Transverse colon (tissue), 4 donors: ENCODE results near the gene PCBP3. TPM values are rescaled to one million over a fixed set of nuclear protein-coding genes. Genes with fewer than 3 reads are reported as not detected.

Experiments
- DNase-seq: peaks from one replicate; pipeline ENCODE4 v3.0.0-alpha.2; 2019
- H3K27ac ChIP-seq, 4 donors: fragments of 200-600 bp; sonication (generic); 2 replicates each; pipeline ENCODE4 v1.5.1; 2016 to 2018; ENCODE audit warnings: inconsistent platforms in 4 of 4
- H3K27me3 ChIP-seq: fragments of 200-600 bp; sonication (generic); 2 replicates; pipeline ENCODE4 v1.5.1; 2017; ENCODE audit warnings: inconsistent platforms
- H3K36me3 ChIP-seq, 4 donors: fragments of 200-600 bp; sonication (generic); 2 replicates each; pipeline ENCODE4 v1.5.1; 2017 to 2019; ENCODE audit warnings: inconsistent platforms in 4 of 4
- H3K4me1 ChIP-seq, 4 donors: fragments of 200-600 bp; sonication (generic); 2 replicates each; pipeline ENCODE4 v1.5.1; 2017 to 2020; ENCODE audit warnings: inconsistent platforms in 4 of 4
- H3K4me3 ChIP-seq, 4 donors: fragments of 200-600 bp; sonication (generic); 1 replicate in 1 of 4; 2 replicates in 3 of 4; pipeline versions ENCODE4 v1.5.1 to v1.6.1; 2017 to 2019; ENCODE audit warnings: inconsistent platforms in 4 of 4
- H3K9me3 ChIP-seq, 2 donors: fragments of 200-600 bp; sonication (generic); 2 replicates each; pipeline ENCODE4 v1.5.1; 2017 to 2019; ENCODE audit warnings: inconsistent platforms in 2 of 2
- EP300 ChIP-seq: sonication (generic); formaldehyde crosslinking; IDR thresholded peaks from one replicate; pipeline ENCODE4 v1.6.1; 2017; ENCODE audit warnings: antibody characterized with exemption, low read depth
- POLR2A ChIP-seq: fragments of 450-650 bp; IDR thresholded peaks from one replicate; pipeline ENCODE4 v1.6.1; 2016; ENCODE audit warnings: antibody characterized with exemption, mild to moderate bottlenecking, moderate library complexity
- POLR2AphosphoS5 ChIP-seq, 3 donors: sonication (generic); formaldehyde crosslinking; IDR thresholded peaks; one replicate each; pipeline ENCODE4 v1.6.1; 2016; ENCODE audit warnings: antibody characterized with exemption in 3 of 3
- WGBS, 2 donors: methylation state at CpG; one replicate each; pipeline ENCODE4 v1.1.5; 2018; ENCODE audit warnings: low coverage in 1 of 2; 5-methylcytosine and 5-hydroxymethylcytosine counted together
- in situ Hi-C, 4 donors: fragments of 200-750 bp; cut with MboI; loops; one replicate each; pipeline versions ENCODE4 v1.15.0 to v1.15.1; 2017; ENCODE audit warnings: low sequenced_read_pairs in 3 of 4, low pct_ligation_motif_present in 1 of 4, low pct_unique_long_range_greater_than_20kb in 1 of 4
- intact Hi-C: fragments of 100-400 bp; cut with DNase I; formaldehyde crosslinking; loops from one replicate; pipeline ENCODE4 v1.15.1; 2023; ENCODE audit warnings: low total_unique reads
- total RNA-seq, 4 donors: library from RNA; depleted of rRNA; stranded (reverse); fragments of >200 nt; gene quantifications; one replicate each; pipeline ENCODE4 v1.1.0, GENCODE V29; 2016
- TF ChIP-seq, protein P1 (sequence below), 5 experiments: fragments of 200-600 bp in 3 of 5; fragments of 450-650 bp in 2 of 5; sonication (generic) in 3 of 5; IDR thresholded peaks; 1 replicate in 2 of 5; 2 replicates in 3 of 5; pipeline ENCODE4 v1.5.1; 2016 to 2017; ENCODE audit warnings: antibody characterized with exemption in 5 of 5, inconsistent platforms in 3 of 5, mild to moderate bottlenecking in 2 of 5, moderate library complexity in 1 of 5

The PCBP3 gene
- total RNA-seq, 4 donors from 2014 or later = 0.80 to 7.8 (median 5.3) TPM

DNA sequence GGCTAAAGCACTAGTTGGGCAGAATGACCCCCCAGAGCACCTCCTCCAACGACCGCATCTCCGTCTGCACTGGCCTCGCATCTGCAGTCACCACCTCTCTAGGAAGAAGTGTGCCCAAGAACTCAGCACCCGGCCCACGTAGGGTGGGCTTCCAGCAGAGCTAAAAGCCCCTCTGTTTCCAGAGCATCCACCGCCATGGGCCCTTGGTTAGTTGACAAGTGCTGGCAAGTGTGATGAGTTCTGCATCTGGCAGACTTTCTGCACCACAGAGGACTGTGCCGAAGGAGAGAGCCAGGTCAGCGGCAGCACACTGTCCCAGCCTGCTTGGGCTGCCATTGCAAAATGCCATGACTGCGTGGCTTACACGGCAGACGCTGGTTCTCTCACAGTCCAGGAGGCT is 261.7 kb downstream of the PCBP3 start:
- TF ChIP-seq POLR2A (no peak), POLR2AphosphoS5 (IDR thresholded peaks at IDR 0.05) (no peak), EP300 (no peak)
- TF ChIP-seq, protein P1, sequence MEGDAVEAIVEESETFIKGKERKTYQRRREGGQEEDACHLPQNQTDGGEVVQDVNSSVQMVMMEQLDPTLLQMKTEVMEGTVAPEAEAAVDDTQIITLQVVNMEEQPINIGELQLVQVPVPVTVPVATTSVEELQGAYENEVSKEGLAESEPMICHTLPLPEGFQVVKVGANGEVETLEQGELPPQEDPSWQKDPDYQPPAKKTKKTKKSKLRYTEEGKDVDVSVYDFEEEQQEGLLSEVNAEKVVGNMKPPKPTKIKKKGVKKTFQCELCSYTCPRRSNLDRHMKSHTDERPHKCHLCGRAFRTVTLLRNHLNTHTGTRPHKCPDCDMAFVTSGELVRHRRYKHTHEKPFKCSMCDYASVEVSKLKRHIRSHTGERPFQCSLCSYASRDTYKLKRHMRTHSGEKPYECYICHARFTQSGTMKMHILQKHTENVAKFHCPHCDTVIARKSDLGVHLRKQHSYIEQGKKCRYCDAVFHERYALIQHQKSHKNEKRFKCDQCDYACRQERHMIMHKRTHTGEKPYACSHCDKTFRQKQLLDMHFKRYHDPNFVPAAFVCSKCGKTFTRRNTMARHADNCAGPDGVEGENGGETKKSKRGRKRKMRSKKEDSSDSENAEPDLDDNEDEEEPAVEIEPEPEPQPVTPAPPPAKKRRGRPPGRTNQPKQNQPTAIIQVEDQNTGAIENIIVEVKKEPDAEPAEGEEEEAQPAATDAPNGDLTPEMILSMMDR (IDR thresholded peaks at IDR 0.05) = no peak
- intact Hi-C loops = no loop called here

GRCh38 chr21:45906196-45906805 is 262.8 kb downstream of the PCBP3 start:
- in situ Hi-C loops (no loop called here), intact Hi-C loops (no loop called here)
- Histone ChIP-seq H3K27ac (no peak overlapping the region), H3K27me3 (no peaks in the 10 kb centered on the region), H3K36me3 (no peaks in the 10 kb centered on the region), H3K9me3 (no peaks in the 10 kb centered on the region), H3K4me3 (no peak overlapping the region), H3K4me1 (no peaks in the 10 kb centered on the region)
- DNase-seq = no peak
- 88 to 93% methylated on average over 3 to 19 of the region's 19 CpGs for WGBS, 2 donors
- no peak for TF ChIP-seq EP300
- no peak for TF ChIP-seq POLR2AphosphoS5 (IDR thresholded peaks at IDR 0.05)
- TF ChIP-seq, protein P1 (IDR thresholded peaks at IDR 0.05) = no peak
- TF ChIP-seq POLR2A = no peak

More for the DNA sequence above, 261.7 kb downstream of the PCBP3 start:
- in situ Hi-C loops = no loop called here
- DNase-seq = no peak
- no peaks in the 10 kb centered on the region for H3K9me3 ChIP-seq
- H3K36me3 ChIP-seq = no peaks in the 10 kb centered on the region
- H3K4me3 ChIP-seq = no peak overlapping the region
- 82% methylated on average over 12 of the region's 12 CpGs; no CpG with 5 or more reads in 1 of the 2 donors for WGBS, 2 donors
- H3K4me1 ChIP-seq = no peaks in the 10 kb centered on the region
- H3K27ac ChIP-seq = no peak overlapping the region
- H3K27me3 ChIP-seq = no peaks in the 10 kb centered on the region

DNA sequence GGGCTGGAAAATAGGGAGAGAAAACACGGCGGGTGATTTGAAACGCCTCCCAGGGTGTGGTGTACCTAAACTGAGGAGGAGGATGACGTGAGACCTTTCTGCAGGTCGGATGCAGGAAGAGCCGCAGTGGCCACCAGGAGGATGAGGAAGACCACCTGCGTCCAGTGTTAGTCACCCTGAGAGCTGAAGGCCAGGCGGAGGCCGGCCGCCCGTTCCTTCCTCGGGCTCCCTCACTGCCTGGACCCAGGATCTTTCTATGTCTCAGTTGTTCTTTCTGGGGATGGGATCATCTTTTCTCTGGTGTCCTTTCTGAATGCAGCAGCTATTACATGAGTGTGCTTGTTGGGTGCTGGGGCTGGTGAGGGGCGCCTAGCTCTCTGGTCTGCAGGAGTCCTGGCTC is 263.3 kb downstream of the PCBP3 start:
- Histone ChIP-seq H3K9me3 (no peaks in the 10 kb centered on the region), H3K27ac (no peak overlapping the region), H3K27me3 (no peaks in the 10 kb centered on the region), H3K36me3 (no peaks in the 10 kb centered on the region), H3K4me3 (no peak overlapping the region), H3K4me1 (no peaks in the 10 kb centered on the region)
- no peak for TF ChIP-seq POLR2A
- no peak for TF ChIP-seq POLR2AphosphoS5 (IDR thresholded peaks at IDR 0.05)
- TF ChIP-seq, protein P1 (IDR thresholded peaks at IDR 0.05) = no peak
- TF ChIP-seq EP300 = no peak
- in situ Hi-C loops = no loop called here
- intact Hi-C loops = no loop called here
- no peak for DNase-seq
- WGBS, 2 donors = 92% methylated on average over 9 to 13 of the region's 13 CpGs

DNA sequence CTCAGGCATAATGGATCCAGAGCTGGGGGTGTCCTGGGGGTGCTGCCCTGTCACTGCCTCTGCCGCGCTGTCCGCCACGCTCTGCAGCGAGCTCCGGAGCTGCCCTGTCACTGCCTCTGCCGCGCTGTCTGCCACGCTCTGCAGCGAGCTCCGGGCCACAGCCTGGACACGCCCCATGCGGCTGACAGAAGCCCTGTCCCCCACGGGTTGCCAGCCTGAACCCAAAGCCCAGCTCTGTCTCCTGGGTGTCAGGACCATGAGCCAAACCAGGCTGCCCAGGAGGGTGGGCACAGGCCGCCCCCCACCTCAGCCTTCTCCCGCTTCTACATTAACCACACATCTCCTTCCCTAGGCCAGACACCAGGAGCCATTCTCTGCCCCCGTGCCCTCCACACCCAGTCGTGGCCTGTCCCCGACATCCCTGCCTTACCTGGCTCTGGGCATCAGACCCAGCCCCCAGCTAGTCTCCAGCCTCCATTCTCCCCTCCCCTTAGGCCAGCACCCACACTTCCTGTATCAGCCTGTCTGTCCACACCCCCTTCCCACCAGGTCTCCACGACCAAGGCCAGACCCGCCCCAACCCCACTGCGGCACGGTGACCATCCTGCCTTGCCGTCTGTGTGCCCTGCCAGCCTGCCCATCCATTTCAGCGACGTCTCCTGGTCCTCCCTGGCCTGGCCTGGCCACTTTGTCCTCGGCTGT is 265.2 kb downstream of the PCBP3 start:
- no peak for DNase-seq
- TF ChIP-seq EP300 (no peak), POLR2A (no peak), POLR2AphosphoS5 (IDR thresholded peaks at IDR 0.05) (no peak)
- TF ChIP-seq, protein P1 (IDR thresholded peaks at IDR 0.05) = no peak
- in situ Hi-C loops = no loop called here
- H3K27me3 ChIP-seq = no peaks in the 10 kb centered on the region
- H3K36me3 ChIP-seq = no peaks in the 10 kb centered on the region
- no peak overlapping the region for H3K27ac ChIP-seq
- intact Hi-C loops = no loop called here
- H3K9me3 ChIP-seq = no peaks in the 10 kb centered on the region
- no peak overlapping the region for H3K4me3 ChIP-seq
- H3K4me1 ChIP-seq = no peaks in the 10 kb centered on the region
- 87% methylated on average over 27 of the region's 27 CpGs; no CpG with 5 or more reads in 1 of the 2 donors for WGBS, 2 donors
